GM19025 (cell line): ENCODE data around the gene GRID2.

ENCODE experiments used
- ATAC-seq: cut with Tn5 transposase; IDR thresholded peaks from one replicate; pipeline ENCODE4 v1.9.1; 2021; ENCODE audit warnings: mild to moderate bottlenecking, low read depth, moderate library complexity; ENCODE audit not compliant: unreplicated experiment

The GRID2 gene

DNA sequence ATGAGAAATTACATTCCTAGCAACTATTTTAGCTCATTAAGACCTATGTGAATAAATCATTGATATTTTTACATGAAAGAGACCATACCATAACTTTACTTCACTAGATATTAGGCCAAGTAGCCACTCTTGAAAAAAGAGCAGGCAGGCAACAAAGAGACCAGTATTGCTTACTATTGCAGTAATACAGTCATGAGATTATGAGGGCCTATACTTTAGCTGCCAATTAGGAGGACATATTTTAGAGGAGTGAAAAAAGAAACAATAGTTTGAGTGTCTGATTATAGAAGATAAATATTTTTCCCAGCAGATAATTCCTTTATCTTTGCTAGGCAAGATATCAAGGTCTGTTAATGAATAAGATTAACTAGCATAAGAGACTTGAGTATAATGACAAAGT is 739.0 kb downstream of the GRID2 start:
- ATAC-seq, result no peak

DNA sequence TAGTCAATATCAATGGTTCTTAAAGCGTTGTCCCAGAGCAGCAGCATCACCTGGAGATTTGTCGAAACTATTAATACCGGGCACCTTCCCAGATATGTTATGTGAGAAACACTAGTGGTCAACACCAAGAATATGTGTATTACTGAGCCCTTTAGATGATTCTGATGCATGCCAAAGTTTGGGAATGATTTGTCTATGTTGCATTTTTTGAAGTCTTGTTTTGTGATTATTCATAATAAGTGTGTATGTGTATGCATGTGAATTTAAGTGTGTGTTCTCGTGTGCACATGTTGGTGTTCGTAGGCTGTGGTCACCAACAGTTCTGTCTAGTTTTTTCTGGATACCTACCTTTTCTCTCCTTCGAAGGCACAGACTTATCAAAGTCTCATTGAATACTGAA is 749.4 kb downstream of the GRID2 start:
- no peak for ATAC-seq

DNA sequence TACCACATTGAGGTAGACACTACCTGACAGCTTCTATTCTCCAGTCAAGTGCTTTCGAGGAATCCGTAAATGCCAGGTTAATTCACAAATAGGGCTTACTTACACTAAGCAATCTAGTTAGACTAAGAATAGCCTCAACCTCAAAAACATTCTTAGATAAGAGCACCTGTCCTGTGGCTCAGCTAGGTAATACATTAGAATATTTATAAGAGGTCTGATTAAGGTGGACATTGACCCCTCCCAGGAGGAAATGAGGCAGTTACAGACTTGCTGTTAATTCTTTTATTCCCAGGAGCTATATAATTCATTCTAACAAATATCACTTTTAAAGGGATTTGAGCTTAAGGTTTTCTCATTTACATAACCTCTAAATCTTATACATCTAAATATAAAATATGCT is 758.1 kb downstream of the GRID2 start:
- no peak for ATAC-seq

DNA sequence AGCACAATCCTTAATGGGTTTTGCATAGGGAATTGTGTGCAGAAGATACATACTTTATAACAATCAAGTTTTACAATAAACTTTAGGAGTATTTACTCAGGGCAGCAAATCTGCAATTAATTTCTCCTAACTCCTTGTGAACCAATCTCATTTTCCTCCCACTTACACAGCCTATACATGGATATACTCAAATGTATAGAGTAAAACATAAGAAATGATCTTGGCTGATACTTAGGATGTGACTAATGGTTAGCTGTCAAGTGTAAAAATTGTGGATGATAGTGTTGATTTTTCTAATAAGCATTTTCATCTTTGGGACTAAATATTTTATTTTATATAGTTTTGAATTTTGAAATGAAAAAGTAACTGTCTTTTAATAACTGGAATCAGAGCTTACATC is 759.6 kb downstream of the GRID2 start:
- no peak for ATAC-seq

DNA sequence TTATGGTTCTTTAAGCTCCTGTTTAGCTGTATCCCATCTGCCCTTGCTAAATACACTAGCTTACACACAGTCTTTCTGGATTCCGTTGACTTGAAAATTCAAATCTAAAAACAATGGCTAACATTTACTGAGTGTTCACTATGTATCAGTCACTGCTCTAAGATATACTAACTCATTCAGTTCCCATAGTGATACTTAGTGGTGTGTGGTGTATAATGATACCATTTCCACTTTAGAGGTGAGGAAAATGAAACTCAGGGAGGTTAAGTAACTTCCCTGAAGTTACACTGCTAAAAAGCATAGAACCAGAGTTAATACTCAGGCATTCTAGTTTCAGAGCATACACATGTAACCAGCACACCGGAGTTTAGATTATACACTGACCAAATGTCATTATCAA is 762.0 kb downstream of the GRID2 start:
- no peak for ATAC-seq

GRCh38 chr4:93066749-93067148 is 763.0 kb downstream of the GRID2 start:
- no peak for ATAC-seq

DNA sequence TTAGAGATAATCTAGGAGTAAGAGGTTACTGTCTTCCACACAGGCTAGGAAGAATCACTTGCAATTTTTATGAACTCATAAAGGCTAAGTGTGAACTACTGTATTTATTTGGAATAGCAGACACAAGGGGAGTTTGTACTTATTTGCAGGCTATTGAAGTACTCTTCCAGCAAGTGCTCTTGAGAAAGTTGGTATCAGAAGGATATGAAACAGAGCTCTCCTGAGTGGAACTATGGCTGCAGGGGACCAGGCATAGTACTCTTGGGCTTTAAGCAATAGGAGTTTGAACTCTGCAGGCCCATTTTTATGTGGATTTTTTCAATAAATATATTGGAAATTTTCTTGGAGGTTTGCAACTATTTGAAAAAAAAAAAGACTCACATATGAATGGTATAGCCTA is 768.5 kb downstream of the GRID2 start:
- ATAC-seq, result no peak

GRCh38 chr4:93080316-93080715 is 776.5 kb downstream of the GRID2 start:
- no peak for ATAC-seq

DNA sequence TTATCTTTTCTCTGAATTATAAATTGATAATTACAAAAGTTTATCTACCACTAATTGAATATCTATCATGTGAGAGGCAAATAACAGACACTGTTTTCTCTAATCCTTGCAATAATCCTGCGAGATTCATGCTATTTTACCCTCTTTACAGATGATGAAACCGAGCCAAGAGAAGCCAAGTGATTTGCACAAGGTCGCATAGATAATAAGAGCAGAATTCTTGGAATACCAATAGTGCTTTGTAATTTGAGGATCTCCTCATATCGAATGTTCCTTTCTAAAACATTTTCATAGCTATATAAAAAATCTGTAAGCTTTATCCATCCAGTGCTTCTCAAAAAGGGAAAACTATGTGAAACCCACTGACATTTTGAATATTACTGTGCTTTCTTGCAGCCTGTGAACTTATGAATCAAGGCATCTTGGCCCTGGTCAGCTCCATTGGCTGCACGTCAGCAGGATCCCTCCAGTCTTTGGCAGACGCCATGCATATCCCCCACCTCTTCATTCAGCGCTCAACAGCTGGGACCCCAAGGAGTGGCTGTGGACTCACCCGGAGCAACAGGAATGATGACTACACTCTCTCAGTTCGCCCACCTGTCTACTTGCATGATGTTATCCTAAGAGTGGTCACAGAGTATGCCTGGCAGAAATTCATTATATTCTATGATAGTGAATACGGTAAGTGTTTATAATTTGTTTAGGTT is 781.0 kb downstream of the GRID2 start:
- ATAC-seq, result no peak

DNA sequence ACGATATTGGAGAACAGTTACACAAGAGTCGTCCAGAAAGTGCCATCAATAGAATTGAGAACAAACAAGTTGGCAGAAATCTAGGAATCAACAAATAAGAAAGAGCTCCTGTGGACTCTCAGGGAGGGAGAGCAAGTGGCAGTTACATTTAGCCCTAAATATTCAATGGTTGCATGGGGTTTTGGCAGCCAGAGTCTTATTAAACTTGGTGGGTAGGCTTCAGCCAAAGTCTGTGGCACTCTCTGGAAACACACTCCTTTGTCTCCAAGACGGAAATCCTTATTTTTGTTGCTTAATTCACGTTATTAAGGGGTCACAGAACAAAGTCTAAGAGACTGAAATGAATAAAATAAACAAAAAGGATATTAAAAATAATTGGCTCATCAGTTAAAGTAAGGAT is 782.6 kb downstream of the GRID2 start:
- no peak for ATAC-seq

GRCh38 chr4:93092765-93093164 is 789.0 kb downstream of the GRID2 start:
- ATAC-seq, result no peak

GRCh38 chr4:93103042-93103441 is 799.3 kb downstream of the GRID2 start:
- ATAC-seq, result no peak

DNA sequence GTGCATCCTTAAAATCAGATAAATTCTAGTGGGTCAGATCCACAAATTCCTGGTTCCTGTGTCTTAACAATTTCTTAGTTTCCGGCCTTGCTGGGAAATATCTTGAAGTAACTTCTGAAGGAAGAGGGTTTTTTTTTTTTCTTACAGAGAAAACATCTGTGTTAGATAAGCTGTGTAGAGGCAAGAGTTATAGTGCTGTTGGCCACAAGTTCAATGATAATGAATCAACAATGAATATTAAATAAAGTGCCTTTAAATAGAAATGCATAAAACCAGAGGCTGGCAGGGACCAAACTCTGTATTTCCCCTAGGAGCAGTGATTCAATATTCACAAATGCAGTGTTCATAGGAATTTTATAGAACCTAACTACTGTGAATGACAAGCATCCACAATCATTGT is 812.9 kb downstream of the GRID2 start:
- ATAC-seq, result no peak

GRCh38 chr4:93127489-93127888 is 823.7 kb downstream of the GRID2 start:
- ATAC-seq, result no peak

GRCh38 chr4:93132631-93133030 is 828.9 kb downstream of the GRID2 start:
- no peak for ATAC-seq

DNA sequence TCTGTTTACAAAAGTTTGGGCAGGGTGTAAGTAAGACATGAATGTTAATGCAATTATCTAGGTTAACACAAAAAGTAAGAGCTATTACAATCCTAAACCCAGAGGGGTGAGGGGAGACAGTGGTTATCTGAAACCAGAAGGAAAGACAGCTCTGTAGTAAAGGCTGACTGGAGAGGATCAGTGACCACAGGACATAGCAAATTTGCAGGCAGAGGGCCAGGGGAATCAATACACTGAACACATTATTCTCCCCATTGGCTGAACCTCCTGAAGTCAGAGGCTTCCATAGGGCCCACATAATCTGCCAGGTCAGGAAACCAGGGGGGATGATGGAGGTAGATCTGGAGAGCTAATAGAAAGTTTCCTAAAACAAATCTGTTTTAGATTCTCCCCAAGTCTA is 835.4 kb downstream of the GRID2 start:
- no peak for ATAC-seq

GRCh38 chr4:93143902-93144301 is 840.1 kb downstream of the GRID2 start:
- ATAC-seq, result no peak

- no peak for ATAC-seq
These were observed 840.9 kb downstream of the GRID2 start for GRCh38 chr4:93144644-93145043.

GRCh38 chr4:93147524-93148212 is 843.9 kb downstream of the GRID2 start:
- ATAC-seq, result no peak

- no peak for ATAC-seq
These were observed 848.7 kb downstream of the GRID2 start for GRCh38 chr4:93152491-93152890.

- no peak for ATAC-seq
These were observed 854.2 kb downstream of the GRID2 start for GRCh38 chr4:93157986-93158385.

DNA sequence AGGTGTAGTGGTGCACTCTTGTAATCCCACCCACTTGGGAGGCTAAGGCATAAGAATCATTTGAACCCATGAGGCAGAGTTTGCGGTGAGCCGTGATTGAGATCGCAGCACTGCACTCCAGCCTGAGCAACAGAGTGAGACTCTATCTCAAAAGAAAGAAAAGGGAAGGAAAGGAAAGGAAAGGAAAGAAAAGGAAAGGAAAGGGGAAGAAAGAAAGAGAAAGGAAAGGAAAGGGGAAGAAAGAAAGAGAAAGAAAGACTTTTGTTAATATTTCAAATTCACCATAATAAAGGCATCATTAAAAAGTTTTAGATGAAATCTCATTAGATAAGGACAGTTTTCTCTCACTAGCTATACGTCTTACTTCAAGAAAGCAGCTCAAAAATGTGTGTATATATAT is 864.3 kb downstream of the GRID2 start:
- no peak for ATAC-seq
